Stimulated activated CD4-positive, alpha-beta T cell treated with anti-CD3 and anti-CD28 coated beads, Interleukin-1b, Interleukin-23, amount 100 ng/mL, for 48 hours (primary cell): Measurements from ENCODE around the gene NFIC.
"Not testable (repeated sequence)": the region's sequence is repeated elsewhere in the genome, so short reads cannot be mapped to it uniquely, and the experiment has no call there.

Experiments used
- DNase-seq: peaks from one replicate; pipeline ENCODE4 v3.0.0-alpha.2; 2020

Gene NFIC

GRCh38 chr19:3375221-3376090 is 9.1 kb downstream of the NFIC start:
- no peak for DNase-seq

GRCh38 chr19:3376091-3376455 is 9.7 kb downstream of the NFIC start:
- not testable (repeated sequence) for DNase-seq

GRCh38 chr19:3378352-3379150 is 12.2 kb downstream of the NFIC start:
- no peak for DNase-seq

GRCh38 chr19:3380829-3381228 is 14.4 kb downstream of the NFIC start:
- DNase-seq, result no peak

DNA sequence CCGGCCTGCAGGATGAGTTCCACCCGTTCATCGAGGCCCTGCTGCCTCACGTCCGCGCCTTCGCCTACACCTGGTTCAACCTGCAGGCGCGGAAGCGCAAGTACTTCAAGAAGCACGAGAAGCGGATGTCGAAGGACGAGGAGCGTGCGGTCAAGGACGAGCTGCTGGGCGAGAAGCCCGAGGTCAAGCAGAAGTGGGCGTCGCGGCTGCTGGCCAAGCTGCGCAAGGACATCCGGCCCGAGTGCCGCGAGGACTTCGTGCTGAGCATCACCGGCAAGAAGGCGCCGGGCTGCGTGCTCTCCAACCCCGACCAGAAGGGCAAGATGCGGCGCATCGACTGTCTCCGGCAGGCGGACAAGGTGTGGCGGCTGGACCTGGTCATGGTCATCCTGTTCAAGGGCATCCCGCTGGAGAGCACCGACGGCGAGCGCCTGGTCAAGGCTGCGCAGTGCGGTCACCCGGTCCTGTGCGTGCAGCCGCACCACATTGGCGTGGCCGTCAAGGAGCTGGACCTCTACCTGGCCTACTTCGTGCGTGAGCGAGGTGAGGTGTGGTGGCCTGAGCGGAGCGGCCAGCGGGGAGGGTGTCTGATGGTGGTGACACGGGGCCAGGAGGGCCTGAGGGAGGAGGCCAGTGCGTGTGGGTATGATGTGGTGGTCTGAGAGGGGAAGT is 15.5 kb downstream of the NFIC start:
- no peak for DNase-seq

DNA sequence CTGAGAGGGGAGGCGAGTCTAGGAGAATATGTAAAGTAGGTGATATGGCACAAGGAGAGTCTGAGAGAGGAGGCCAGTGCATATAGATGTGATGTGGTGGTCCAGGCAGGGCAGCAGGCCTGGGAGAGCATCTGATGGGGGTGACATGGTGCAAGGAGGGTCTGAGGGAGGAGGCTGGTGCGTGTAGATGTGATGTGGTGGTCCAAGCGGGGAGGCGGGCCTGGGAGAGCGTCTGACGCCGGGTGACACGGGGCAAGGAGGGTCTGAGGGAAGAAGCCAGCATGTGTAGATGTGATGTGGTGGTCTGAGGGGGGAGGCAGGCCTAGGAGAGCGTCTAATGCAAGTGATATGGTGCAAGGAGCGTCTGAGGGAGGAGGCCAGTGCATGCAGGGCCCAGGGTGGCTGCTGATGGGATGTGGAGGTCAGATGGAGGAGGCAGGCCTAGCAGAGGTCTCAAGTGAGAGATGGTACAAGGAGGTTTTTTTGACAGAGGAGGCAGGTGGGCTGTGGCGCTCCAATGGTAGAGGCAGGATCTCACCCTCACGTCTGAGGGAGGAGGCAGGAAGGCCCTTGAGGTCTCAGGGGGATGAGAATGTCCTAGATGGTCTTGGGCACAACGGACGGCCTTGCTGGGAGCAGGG is 16.2 kb downstream of the NFIC start:
- DNase-seq, result no peak

DNA sequence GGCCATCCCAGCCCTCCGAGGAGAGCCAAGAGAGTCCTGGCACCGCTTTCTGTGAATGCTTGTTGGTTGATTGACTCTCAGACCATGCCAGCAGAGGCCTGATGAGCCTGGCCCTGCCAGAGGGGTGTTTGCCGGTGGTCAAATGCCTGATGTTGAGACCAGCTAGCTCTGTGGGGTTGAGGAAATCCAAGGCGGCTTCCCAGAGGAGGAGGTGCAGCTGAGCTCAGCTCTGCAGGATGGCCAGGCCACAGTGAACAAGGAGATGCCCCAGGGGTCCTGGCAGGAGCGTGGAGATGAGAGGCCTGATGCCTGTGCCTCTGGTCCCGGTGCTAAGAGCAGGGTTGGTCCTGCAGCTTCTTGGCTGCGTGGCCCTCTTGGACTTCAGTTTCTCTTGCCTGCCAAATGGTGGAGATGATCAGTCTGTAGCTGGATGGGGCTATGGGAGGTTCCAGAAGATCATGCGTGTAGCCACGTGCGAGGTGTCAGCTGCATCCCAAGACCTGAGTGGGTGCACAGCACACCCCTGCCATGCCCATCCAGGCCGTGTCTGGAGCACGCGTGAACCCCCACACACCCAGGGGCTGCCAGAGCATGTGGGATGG is 16.8 kb downstream of the NFIC start:
- DNase-seq, result no peak

DNA sequence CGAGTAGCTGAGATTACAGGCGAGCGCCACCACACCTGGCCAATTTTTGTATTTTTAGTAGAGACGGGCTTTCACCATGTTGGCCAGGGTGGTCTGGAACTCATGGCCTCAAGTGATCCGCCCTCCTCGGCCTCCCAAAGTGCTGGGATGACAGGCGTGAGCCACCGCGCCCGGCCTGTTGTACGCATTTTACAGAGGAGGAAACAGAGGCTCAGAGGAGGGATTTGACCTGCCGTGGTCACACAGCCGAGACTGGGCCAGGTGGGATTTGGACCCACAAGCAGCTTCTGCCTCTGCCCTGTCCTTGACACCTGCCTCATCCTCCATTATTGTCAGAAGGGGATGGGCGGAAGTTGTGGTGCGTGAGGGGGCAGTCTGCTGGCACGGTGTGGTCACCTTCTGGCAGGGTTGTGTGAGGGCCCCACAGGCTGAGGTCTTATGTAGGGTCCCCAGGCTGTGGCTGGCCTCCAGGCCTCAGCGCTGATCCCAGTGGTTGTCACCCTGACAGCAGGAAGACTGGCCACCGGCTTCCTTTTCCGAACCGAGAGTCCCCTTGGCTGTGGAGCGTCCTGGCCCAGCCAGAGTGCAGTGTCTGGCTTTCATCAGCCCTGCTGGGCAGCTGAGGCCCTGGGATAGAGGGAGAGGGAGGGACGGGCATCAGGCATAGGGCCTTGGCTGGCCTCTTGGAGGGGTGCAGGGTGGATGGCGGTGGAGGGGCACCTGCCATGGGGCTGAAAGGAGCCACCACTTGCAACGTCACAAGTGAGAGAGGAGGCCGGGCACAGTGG is 20.3 kb downstream of the NFIC start:
- no peak for DNase-seq

- DNase-seq, result no peak
These were observed 21.5 kb downstream of the NFIC start for GRCh38 chr19:3387645-3388589.

GRCh38 chr19:3389446-3389778 is 23.0 kb downstream of the NFIC start:
- no peak for DNase-seq

DNA sequence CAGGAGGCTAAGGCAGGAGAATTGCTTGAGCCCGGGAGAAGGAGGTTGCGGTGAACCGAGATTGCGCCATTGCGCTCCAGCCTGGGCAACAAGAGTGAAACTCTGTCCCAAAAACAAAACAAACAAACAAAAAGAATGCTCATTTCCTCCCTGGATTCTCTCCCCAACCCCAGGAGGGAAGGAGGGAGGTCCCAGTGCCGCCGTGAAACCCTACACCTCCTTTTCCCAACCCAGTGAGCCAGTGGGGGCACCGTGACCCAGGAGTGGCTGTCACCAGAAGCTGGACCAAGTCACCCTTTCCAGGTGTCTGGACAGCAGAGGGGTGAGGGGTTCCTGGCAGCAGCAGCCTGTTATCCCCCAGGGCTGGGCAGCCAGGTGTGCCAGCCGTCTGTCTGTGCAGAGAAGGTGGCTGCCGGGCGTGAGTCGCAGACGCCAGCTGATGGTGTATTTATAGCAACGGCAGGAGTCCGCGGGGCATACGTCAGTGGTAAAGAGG is 23.5 kb downstream of the NFIC start:
- no peak for DNase-seq

- not testable (repeated sequence) for DNase-seq
These were observed 25.5 kb downstream of the NFIC start for GRCh38 chr19:3391911-3392310.

DNA sequence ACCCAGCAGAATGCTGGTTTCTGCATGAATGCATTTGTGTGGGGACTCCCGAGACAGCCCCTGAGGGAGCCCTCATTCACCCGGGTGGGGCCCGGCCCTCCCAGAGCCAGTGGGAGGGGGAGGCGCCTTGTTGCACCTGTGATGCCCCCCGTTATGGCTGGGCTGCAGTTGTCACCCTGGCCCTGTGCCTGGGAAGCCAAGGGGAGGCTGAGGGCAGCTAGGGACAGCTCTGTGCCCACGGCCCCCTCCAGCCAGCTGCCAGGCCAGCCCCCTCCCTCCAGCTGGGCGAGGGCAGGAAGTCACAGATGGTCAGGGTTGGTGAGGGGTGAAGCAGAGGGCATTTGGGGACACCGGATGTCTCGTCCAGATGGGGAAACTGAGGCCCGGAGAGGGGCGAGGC is 26.1 kb downstream of the NFIC start:
- DNase-seq, result no peak

DNA sequence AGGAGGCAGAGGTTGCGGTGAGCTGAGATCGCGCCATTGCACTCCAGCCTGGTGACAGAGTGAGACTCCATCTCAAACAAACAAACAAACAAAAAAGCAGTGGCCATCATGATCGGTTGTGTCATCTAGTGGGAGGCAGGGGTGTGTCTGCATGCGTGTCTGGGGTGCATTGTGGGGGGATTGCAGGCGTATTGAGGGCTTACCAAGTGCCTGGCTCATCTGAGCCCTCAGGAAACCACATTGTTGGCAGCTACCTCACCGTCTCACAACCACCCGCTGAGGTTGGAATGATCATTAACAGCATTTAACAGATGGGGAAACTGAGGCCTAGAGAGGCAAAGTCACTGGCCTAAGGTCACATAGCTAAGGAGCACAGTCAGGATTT is 30.5 kb downstream of the NFIC start:
- DNase-seq, result no peak

DNA sequence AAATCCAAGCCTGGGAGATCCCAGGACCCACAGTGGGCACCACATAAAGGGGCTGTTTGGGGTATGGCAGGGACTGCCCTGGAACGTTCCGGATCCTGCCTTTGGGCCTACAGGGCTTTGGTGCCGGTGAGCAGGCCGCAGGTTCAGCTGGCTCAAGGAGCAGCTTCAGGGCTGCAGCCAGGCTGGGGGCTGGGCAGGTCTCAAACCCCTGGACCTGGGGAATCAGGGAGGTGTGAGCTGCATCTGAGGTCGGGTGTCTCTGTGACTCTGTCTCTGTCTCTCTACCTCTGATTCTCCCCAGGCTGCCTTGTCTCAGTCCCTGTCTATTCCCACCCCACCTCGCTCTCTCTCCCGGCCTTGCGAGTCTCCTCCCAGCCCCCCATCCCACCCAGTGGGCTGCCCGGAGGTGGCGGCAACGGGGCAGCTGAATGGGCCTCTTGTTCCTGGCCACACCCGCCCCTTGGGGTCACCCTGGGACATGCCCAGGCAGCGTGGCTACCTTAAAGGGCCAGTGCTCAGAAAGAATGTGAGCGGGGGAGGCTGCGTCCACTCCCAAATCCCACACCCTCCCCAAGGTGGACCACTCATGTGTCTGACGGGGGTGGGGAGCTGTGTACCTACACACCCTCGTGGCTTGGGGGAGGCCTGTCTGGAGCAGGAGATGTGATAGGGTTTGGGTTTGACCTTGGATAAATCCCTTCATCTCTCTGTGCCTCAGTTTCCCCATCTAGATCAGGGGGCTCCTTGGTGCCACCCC is 31.1 kb downstream of the NFIC start:
- DNase-seq, result no peak

- DNase-seq, result no peak
These were observed 31.9 kb downstream of the NFIC start for GRCh38 chr19:3398114-3398899.

- no peak for DNase-seq
These were observed 32.5 kb downstream of the NFIC start for GRCh38 chr19:3398900-3399278.

GRCh38 chr19:3399311-3399710 is 32.9 kb downstream of the NFIC start:
- not testable (repeated sequence) for DNase-seq
